ENCODE measurements around the gene IFT22.
"Not testable (repeated sequence)": the region's sequence is repeated elsewhere in the genome, so short reads cannot be mapped to it uniquely, and the experiment has no call there.

IFT22 gene

DNA sequence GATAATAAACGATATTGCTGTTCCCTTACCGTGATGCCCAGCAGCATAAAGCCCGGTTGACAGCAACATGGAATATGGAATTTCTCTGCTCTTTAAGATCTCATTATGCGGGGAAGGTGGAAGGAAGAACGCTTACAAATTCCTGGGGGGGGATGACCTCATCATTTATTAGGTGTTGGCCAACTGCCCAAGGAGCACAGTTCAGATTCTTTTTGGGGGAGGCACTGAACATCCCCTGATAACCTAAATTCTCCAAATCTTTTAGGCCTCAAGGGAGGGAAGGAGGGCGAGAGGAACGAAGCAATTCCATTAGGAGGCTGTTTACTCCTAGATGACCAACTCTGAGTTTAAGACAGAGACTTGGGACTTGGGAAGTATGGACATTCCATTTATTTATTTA lies 35.8 kb upstream of the IFT22 start:
- H3K36me3 ChIP-seq (ENCODE audit: control insufficient read depth in 1 of 2, insufficient read depth in 2 of 2, low read depth in 1 of 2, low read length in 2 of 2), result no peaks in the 10 kb centered on the region
- 69% methylated on average over 7 of the region's 7 CpGs for WGBS
- no peak overlapping the region for H2BK12ac ChIP-seq (ENCODE audit: low read length in 2 of 2)

DNA sequence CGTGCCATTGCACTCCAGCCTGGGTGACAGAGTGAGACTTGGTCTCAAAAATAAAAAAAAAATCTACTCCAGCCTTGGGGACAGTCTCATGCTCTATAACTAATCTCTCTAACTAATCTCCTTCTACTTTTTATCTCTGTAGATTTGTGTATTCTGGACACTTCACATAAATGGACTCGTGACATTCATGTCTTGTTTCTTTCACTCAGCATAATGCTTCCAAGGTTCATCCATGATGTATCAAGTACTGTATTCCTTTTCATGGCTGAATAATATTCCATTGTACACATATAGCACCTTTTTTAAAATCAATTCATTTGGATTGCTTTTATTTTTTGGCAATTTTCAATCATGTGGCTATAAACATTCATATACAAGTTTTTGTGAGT lies 31.3 kb upstream of the IFT22 start:
- Histone ChIP-seq H2BK12ac (ENCODE audit: low read length in 2 of 2) (no peak overlapping the region), H3K4me1 (ENCODE audit: control insufficient read depth, insufficient read depth, low read depth, low read length) (no peaks in the 10 kb centered on the region)
- WGBS, result 56% methylated on average over 1 of the region's 2 CpGs

More for the DNA sequence above, 35.8 kb upstream of the IFT22 start:
- peaks cover 16 to 45% of the 10 kb centered on the region in 2 experiments for H3K27me3 ChIP-seq (ENCODE audit: control insufficient read depth in 1 of 2, insufficient read depth in 1 of 2, low read length in 2 of 2)
- no peaks in the 10 kb centered on the region for H3K4me1 ChIP-seq (ENCODE audit: control insufficient read depth, insufficient read depth, low read depth, low read length)
- no peak overlapping the region for H2AK5ac ChIP-seq (ENCODE audit: low read length, severe bottlenecking)
- no peak overlapping the region for H3K18ac ChIP-seq (ENCODE audit: low read depth in 1 of 2, low read length in 2 of 2)
- H3K23ac ChIP-seq (ENCODE audit: low read length in 2 of 2), result no peak overlapping the region
- no peak overlapping the region for H3K9ac ChIP-seq (ENCODE audit: low read length)
- no peak overlapping the region for H3K4me2 ChIP-seq (ENCODE audit: low read length, poor library complexity, severe bottlenecking)
- DNase-seq, result no peak
- no peak overlapping the region for H3K4ac ChIP-seq (ENCODE audit: low read depth in 1 of 2, low read length in 2 of 2)
- no peaks in the 10 kb centered on the region for H3K79me1 ChIP-seq (replicated peaks; ENCODE audit: low read length, poor library complexity, severe bottlenecking)
- H4K91ac ChIP-seq (ENCODE audit: low read length), result no peak overlapping the region
- H2BK15ac ChIP-seq (ENCODE audit: low read depth, poor library complexity, severe bottlenecking), result no peak overlapping the region
- H3K9me3 ChIP-seq (ENCODE audit: control insufficient read depth, low read length), result no peaks in the 10 kb centered on the region
- H2AFZ ChIP-seq (ENCODE audit: low read depth, low read length), result no peak overlapping the region
- H4K8ac ChIP-seq (ENCODE audit: low read length), result no peak overlapping the region
- no peak overlapping the region for H3K4me3 ChIP-seq (ENCODE audit: insufficient read depth in 1 of 2, low read depth in 1 of 2, low read length in 2 of 2)
- H2BK5ac ChIP-seq (ENCODE audit: low read depth, low read length, poor library complexity, severe bottlenecking), result no peak overlapping the region
- no peak overlapping the region for H3K14ac ChIP-seq (ENCODE audit: low read length in 2 of 2)
- H3K27ac ChIP-seq (ENCODE audit: low read length, poor library complexity, severe bottlenecking), result no peak overlapping the region
- no peak overlapping the region for H2BK120ac ChIP-seq (ENCODE audit: low read depth, low read length)

DNA sequence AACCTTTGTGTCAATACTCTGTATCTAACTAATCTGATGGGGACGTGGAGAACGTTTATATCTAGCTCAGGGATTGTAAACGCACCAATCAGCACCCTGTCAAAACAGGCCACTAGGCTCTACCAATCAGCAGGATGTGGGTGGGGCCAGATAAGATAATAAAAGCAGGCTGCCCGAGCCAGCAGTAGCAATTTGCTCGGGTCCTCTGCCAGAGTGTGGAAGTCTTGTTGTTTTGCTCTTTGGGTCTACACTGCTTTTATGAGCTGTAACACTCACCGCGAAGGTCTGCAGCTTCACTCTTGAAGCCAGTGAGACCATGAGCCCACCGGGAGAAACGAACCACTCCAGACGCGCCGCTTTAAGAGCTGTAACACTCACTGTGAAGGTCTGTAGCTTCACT lies 27.7 kb upstream of the IFT22 start:
- not testable (repeated sequence) for H2BK12ac ChIP-seq (ENCODE audit: low read length in 2 of 2); H2BK15ac ChIP-seq (ENCODE audit: low read depth, poor library complexity, severe bottlenecking); H3K9ac ChIP-seq (ENCODE audit: low read length); H3K4me1 ChIP-seq (ENCODE audit: control insufficient read depth, insufficient read depth, low read depth, low read length); H3K14ac ChIP-seq (ENCODE audit: low read length in 2 of 2); H4K91ac ChIP-seq (ENCODE audit: low read length); H3K4ac ChIP-seq (ENCODE audit: low read depth in 1 of 2, low read length in 2 of 2); H2BK120ac ChIP-seq (ENCODE audit: low read depth, low read length); H3K27ac ChIP-seq (ENCODE audit: low read length, poor library complexity, severe bottlenecking); H3K36me3 ChIP-seq (ENCODE audit: control insufficient read depth in 1 of 2, insufficient read depth in 2 of 2, low read depth in 1 of 2, low read length in 2 of 2); H3K4me2 ChIP-seq (ENCODE audit: low read length, poor library complexity, severe bottlenecking); H3K79me1 ChIP-seq (replicated peaks; ENCODE audit: low read length, poor library complexity, severe bottlenecking); H4K8ac ChIP-seq (ENCODE audit: low read length); H2AK5ac ChIP-seq (ENCODE audit: low read length, severe bottlenecking); H3K18ac ChIP-seq (ENCODE audit: low read depth in 1 of 2, low read length in 2 of 2); DNase-seq; H2AFZ ChIP-seq (ENCODE audit: low read depth, low read length); H3K23ac ChIP-seq (ENCODE audit: low read length in 2 of 2); H3K9me3 ChIP-seq (ENCODE audit: control insufficient read depth, low read length); H2BK5ac ChIP-seq (ENCODE audit: low read depth, low read length, poor library complexity, severe bottlenecking); H3K4me3 ChIP-seq (ENCODE audit: insufficient read depth in 1 of 2, low read depth in 1 of 2, low read length in 2 of 2)
- WGBS, result 94% methylated on average over 9 of the region's 12 CpGs
- H3K27me3 ChIP-seq (ENCODE audit: control insufficient read depth in 1 of 2, insufficient read depth in 1 of 2, low read length in 2 of 2), result peaks cover 5 to 33% of the 10 kb centered on the region in 2 experiments

More for the DNA sequence above, 31.3 kb upstream of the IFT22 start:
- no peak overlapping the region for H3K18ac ChIP-seq (ENCODE audit: low read depth in 1 of 2, low read length in 2 of 2)
- no peak overlapping the region for H3K4me3 ChIP-seq (ENCODE audit: insufficient read depth in 1 of 2, low read depth in 1 of 2, low read length in 2 of 2)
- no peak overlapping the region for H2BK15ac ChIP-seq (ENCODE audit: low read depth, poor library complexity, severe bottlenecking)
- no peak for DNase-seq
- no peak overlapping the region for H3K27ac ChIP-seq (ENCODE audit: low read length, poor library complexity, severe bottlenecking)
- H3K4me2 ChIP-seq (ENCODE audit: low read length, poor library complexity, severe bottlenecking), result no peak overlapping the region
- no peak overlapping the region for H3K4ac ChIP-seq (ENCODE audit: low read depth in 1 of 2, low read length in 2 of 2)
- peaks cover 3 to 42% of the 10 kb centered on the region in 2 experiments for H3K27me3 ChIP-seq (ENCODE audit: control insufficient read depth in 1 of 2, insufficient read depth in 1 of 2, low read length in 2 of 2)
- no peaks in the 10 kb centered on the region for H3K36me3 ChIP-seq (ENCODE audit: control insufficient read depth in 1 of 2, insufficient read depth in 2 of 2, low read depth in 1 of 2, low read length in 2 of 2)
- H2BK5ac ChIP-seq (ENCODE audit: low read depth, low read length, poor library complexity, severe bottlenecking), result no peak overlapping the region
- no peak overlapping the region for H2AFZ ChIP-seq (ENCODE audit: low read depth, low read length)
- no peak overlapping the region for H4K8ac ChIP-seq (ENCODE audit: low read length)
- H2BK120ac ChIP-seq (ENCODE audit: low read depth, low read length), result no peak overlapping the region
- no peak overlapping the region for H3K23ac ChIP-seq (ENCODE audit: low read length in 2 of 2)
- H3K79me1 ChIP-seq (replicated peaks; ENCODE audit: low read length, poor library complexity, severe bottlenecking), result no peaks in the 10 kb centered on the region
- H2AK5ac ChIP-seq (ENCODE audit: low read length, severe bottlenecking), result no peak overlapping the region
- no peak overlapping the region for H3K9ac ChIP-seq (ENCODE audit: low read length)
- H3K9me3 ChIP-seq (ENCODE audit: control insufficient read depth, low read length), result no peaks in the 10 kb centered on the region
- H3K14ac ChIP-seq (ENCODE audit: low read length in 2 of 2), result no peak overlapping the region
- no peak overlapping the region for H4K91ac ChIP-seq (ENCODE audit: low read length)

- not testable (repeated sequence) for H2BK15ac ChIP-seq (ENCODE audit: low read depth, poor library complexity, severe bottlenecking); H2BK120ac ChIP-seq (ENCODE audit: low read depth, low read length); H3K18ac ChIP-seq (ENCODE audit: low read depth in 1 of 2, low read length in 2 of 2); H3K9ac ChIP-seq (ENCODE audit: low read length); H3K23ac ChIP-seq (ENCODE audit: low read length in 2 of 2); H3K14ac ChIP-seq (ENCODE audit: low read length in 2 of 2); H2AFZ ChIP-seq (ENCODE audit: low read depth, low read length); H3K9me3 ChIP-seq (ENCODE audit: control insufficient read depth, low read length); H2BK5ac ChIP-seq (ENCODE audit: low read depth, low read length, poor library complexity, severe bottlenecking); H3K27ac ChIP-seq (ENCODE audit: low read length, poor library complexity, severe bottlenecking); H2AK5ac ChIP-seq (ENCODE audit: low read length, severe bottlenecking); H3K4me1 ChIP-seq (ENCODE audit: control insufficient read depth, insufficient read depth, low read depth, low read length); H4K8ac ChIP-seq (ENCODE audit: low read length); H2BK12ac ChIP-seq (ENCODE audit: low read length in 2 of 2); DNase-seq; H4K91ac ChIP-seq (ENCODE audit: low read length); H3K4me2 ChIP-seq (ENCODE audit: low read length, poor library complexity, severe bottlenecking); H3K79me1 ChIP-seq (replicated peaks; ENCODE audit: low read length, poor library complexity, severe bottlenecking); H3K36me3 ChIP-seq (ENCODE audit: control insufficient read depth in 1 of 2, insufficient read depth in 2 of 2, low read depth in 1 of 2, low read length in 2 of 2); H3K4me3 ChIP-seq (ENCODE audit: insufficient read depth in 1 of 2, low read depth in 1 of 2, low read length in 2 of 2); H3K4ac ChIP-seq (ENCODE audit: low read depth in 1 of 2, low read length in 2 of 2)
- 95% methylated on average over 18 of the region's 32 CpGs for WGBS
- peaks cover 5 to 30% of the 10 kb centered on the region in 2 experiments for H3K27me3 ChIP-seq (ENCODE audit: control insufficient read depth in 1 of 2, insufficient read depth in 1 of 2, low read length in 2 of 2)
Observed at GRCh38 chr7:101348456-101349067, 26.9 kb upstream of the IFT22 start.

Data from mesenchymal stem cell (in vitro differentiated cells and primary cell).